ENCODE measurements around the gene FOXL1. TPM values are rescaled to one million over a fixed set of nuclear protein-coding genes. Genes with fewer than 3 reads are reported as not detected.

The FOXL1 gene
- total RNA-seq, 1 donor from 2014 or later, result 0.60 TPM

GRCh38 chr16:86631444-86631843, 53.1 kb downstream of the FOXL1 start:
- no peak for DNase-seq (ENCODE audit: low read depth in 2 of 2)

Other genes with a start within 250 kb of the FOXL1 start
- 0.40 and 1.3 TPM in 2 replicates for gene FOXF1, start 68.0 kb upstream of the FOXL1 start, total RNA-seq
- 7.1 and 7.2 TPM in 2 replicates for gene MTHFSD, start 23.3 kb upstream of the FOXL1 start, total RNA-seq
- 1.5 and 1.8 TPM in 2 replicates for gene FOXC2, start 11.7 kb upstream of the FOXL1 start, total RNA-seq

Data from lung microvascular endothelial cell (primary cell).